Measurements from ENCODE around the gene SSR3.

Gene SSR3

DNA sequence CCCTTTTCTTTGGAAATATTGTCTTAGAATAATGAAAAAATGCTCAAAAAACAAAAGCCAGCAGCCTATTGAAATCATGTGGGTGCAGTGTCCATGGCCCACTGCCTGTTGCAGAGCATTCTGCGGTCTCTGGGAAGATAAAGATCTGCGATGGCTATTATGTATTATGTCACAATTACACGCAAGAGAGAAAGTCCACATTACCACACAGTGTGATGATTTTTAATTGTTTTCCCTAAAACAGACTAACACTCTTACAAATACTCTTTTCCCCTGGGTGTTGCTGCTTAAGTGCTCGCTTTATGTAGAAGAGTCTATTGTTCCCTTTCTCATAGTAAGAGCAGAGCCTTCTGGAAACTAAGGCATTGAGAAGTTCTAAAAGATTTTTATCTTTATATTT is 32.2 kb downstream of the SSR3 start:
- no peak for TF ChIP-seq CTCF (IDR thresholded peaks at IDR 0.05; ENCODE audit: low read depth, low read length)
- H3K4me3 ChIP-seq (ENCODE audit: low read depth, low read length): no peak overlapping the region

- TF ChIP-seq CTCF (IDR thresholded peaks at IDR 0.05; ENCODE audit: low read depth, low read length): no peak
- H3K4me3 ChIP-seq (ENCODE audit: low read depth, low read length): no peak overlapping the region
Observed at GRCh38 chr3:156519758-156520162, 35.2 kb downstream of the SSR3 start.

GRCh38 chr3:156518726-156519125 is 36.2 kb downstream of the SSR3 start:
- no peak overlapping the region for H3K4me3 ChIP-seq (ENCODE audit: low read depth, low read length)
- TF ChIP-seq CTCF (IDR thresholded peaks at IDR 0.05; ENCODE audit: low read depth, low read length): no peak

GRCh38 chr3:156516961-156517360 is 38.0 kb downstream of the SSR3 start:
- TF ChIP-seq CTCF (IDR thresholded peaks at IDR 0.05; ENCODE audit: low read depth, low read length): no peak
- H3K4me3 ChIP-seq (ENCODE audit: low read depth, low read length): no peak overlapping the region

GRCh38 chr3:156516284-156516683 is 38.6 kb downstream of the SSR3 start:
- H3K4me3 ChIP-seq (ENCODE audit: low read depth, low read length): no peak overlapping the region
- no peak for TF ChIP-seq CTCF (IDR thresholded peaks at IDR 0.05; ENCODE audit: low read depth, low read length)

- TF ChIP-seq CTCF (IDR thresholded peaks at IDR 0.05; ENCODE audit: low read depth, low read length): no peak
- H3K4me3 ChIP-seq (ENCODE audit: low read depth, low read length): no peak overlapping the region
Observed at GRCh38 chr3:156513619-156514018, 41.3 kb downstream of the SSR3 start.

GRCh38 chr3:156511987-156512677 is 42.8 kb downstream of the SSR3 start:
- no peak for TF ChIP-seq CTCF (IDR thresholded peaks at IDR 0.05; ENCODE audit: low read depth, low read length)

More at GRCh38 chr3:156511987-156512677, 42.8 kb downstream of the SSR3 start:
- no peak overlapping the region for H3K4me3 ChIP-seq (ENCODE audit: low read depth, low read length)

All from WI38 (cell line).